Esophagus mucosa (tissue), 1 donor: Measurements from ENCODE around the gene KLHL13. TPM values are rescaled to one million over a fixed set of nuclear protein-coding genes. Genes with fewer than 3 reads are reported as not detected.
A peak's percentile ranks its signal among the peaks of the same experiment; 100 is the strongest.
"Not testable (repeated sequence)": the region's sequence is repeated elsewhere in the genome, so short reads cannot be mapped to it uniquely, and the experiment has no call there.

ENCODE experiments used
- ATAC-seq: fragments of 200-7000 bp; cut with Tn5 transposase; one replicate; pipeline ENCODE4 v1.9.1; 2020
- total RNA-seq: library from RNA; stranded (reverse); gene quantifications from one replicate; pipeline ENCODE4 v1.2.4, GENCODE V29; 2023
- donor health status: DM: yes; HTN: yes; CAD: no.

Gene KLHL13
- total RNA-seq = 3.2 TPM

GRCh38 chrX:118116713-118117550, at the start of gene KLHL13:
KLHL13 (minus strand) TSS chrX:118116810; CDS start chrX:118028473, 88,337 bp downstream.
- peak; percentile 31 for ATAC-seq

GRCh38 chrX:118164138-118164537, 47.5 kb upstream of the KLHL13 start:
- no peak for ATAC-seq

- no peak for ATAC-seq
Observed at GRCh38 chrX:118156953-118157608, 40.5 kb upstream of the KLHL13 start.

- ATAC-seq = no peak
Observed at GRCh38 chrX:118156254-118156952, 39.8 kb upstream of the KLHL13 start.

- no peak for ATAC-seq
Observed at GRCh38 chrX:118153270-118153669, 36.7 kb upstream of the KLHL13 start.

GRCh38 chrX:118152721-118153120, 36.1 kb upstream of the KLHL13 start:
- no peak for ATAC-seq

- no peak for ATAC-seq
Observed at GRCh38 chrX:118148737-118149136, 32.1 kb upstream of the KLHL13 start.

GRCh38 chrX:118147771-118148170, 31.2 kb upstream of the KLHL13 start:
- ATAC-seq = not testable (repeated sequence)

GRCh38 chrX:118143578-118143977, 27.0 kb upstream of the KLHL13 start:
- ATAC-seq = no peak

- no peak for ATAC-seq
Observed at GRCh38 chrX:118131336-118131735, 14.7 kb upstream of the KLHL13 start.

- ATAC-seq = no peak
Observed at GRCh38 chrX:118129681-118130080, 13.1 kb upstream of the KLHL13 start.

- no peak for ATAC-seq
Observed at GRCh38 chrX:118128724-118129123, 12.1 kb upstream of the KLHL13 start.

- no peak for ATAC-seq
Observed at GRCh38 chrX:118126286-118126685, 9.7 kb upstream of the KLHL13 start.

- not testable (repeated sequence) for ATAC-seq
Observed at GRCh38 chrX:118124243-118124642, 7.6 kb upstream of the KLHL13 start.

GRCh38 chrX:118117741-118118140, 1.1 kb upstream of the KLHL13 start:
- ATAC-seq = no peak

GRCh38 chrX:118115953-118116712, 477 bp downstream of the KLHL13 start:
- ATAC-seq = peak; percentile 35

- ATAC-seq = no peak
Observed at GRCh38 chrX:118114971-118115370, 1.6 kb downstream of the KLHL13 start.

- ATAC-seq = no peak
Observed at GRCh38 chrX:118109065-118109464, 7.5 kb downstream of the KLHL13 start.

GRCh38 chrX:118108304-118108703, 8.3 kb downstream of the KLHL13 start:
- no peak for ATAC-seq

GRCh38 chrX:118100091-118100490, 16.5 kb downstream of the KLHL13 start:
- ATAC-seq = no peak

- no peak for ATAC-seq
Observed at GRCh38 chrX:118088084-118088483, 28.5 kb downstream of the KLHL13 start.

- no peak for ATAC-seq
Observed at GRCh38 chrX:118074196-118074595, 42.4 kb downstream of the KLHL13 start.
